Dermis microvascular lymphatic vessel endothelial cell (primary cell): ENCODE measurements around the gene IL1RL2. TPM values are rescaled to one million over a fixed set of nuclear protein-coding genes. Genes with fewer than 3 reads are reported as not detected.

Experiments used
- DNase-seq, 2 donors: peaks; one replicate each; pipeline versions ENCODE4 v3.0.0 to v3.0.0-alpha.2; 2010; ENCODE audit warnings: low read depth in 2 of 2
- total RNA-seq: library from RNA; depleted of rRNA; stranded (reverse); fragments of >200 nt; gene quantifications from 2 replicates; pipeline ENCODE4 v1.2.1, GENCODE V29; 2014

IL1RL2 gene
- total RNA-seq, 1 donor from 2014 or later: 0.13 TPM

DNA sequence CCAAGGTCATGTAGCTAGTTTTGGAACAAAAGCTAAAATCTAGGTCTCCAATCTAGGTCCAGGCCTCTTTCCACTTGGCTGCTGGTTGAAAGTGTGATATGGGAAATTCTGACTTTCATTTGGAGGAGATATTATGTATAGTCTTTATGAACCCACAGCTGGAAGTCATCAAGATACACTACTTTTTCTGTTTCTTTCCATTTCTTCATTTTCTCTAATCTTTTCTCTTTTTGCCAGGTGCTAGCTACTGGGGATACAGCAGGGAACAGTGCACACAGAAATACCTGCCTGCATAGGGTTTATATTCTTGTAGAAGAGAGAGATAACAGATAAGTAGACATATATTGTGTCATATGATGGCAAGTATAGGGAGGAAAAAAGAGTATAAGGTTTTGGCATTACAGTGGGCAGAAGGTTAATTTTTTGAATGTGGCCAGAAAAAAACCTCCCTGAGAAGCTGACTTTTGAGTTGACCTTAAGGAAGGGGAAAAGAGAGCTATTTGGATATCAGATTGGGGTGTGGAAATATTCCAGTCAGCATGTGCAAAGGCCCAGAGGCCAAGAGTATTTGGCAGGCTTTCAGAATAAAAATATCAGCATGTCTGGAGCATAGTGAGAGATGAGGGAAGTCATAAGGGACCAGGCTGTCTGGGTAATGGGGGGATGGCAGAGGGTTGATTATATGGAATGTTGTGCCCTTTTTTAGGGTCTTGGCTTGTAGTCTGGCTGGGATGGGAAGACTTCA is 28.6 kb upstream of the IL1RL2 start:
- DNase-seq: no peak

DNA sequence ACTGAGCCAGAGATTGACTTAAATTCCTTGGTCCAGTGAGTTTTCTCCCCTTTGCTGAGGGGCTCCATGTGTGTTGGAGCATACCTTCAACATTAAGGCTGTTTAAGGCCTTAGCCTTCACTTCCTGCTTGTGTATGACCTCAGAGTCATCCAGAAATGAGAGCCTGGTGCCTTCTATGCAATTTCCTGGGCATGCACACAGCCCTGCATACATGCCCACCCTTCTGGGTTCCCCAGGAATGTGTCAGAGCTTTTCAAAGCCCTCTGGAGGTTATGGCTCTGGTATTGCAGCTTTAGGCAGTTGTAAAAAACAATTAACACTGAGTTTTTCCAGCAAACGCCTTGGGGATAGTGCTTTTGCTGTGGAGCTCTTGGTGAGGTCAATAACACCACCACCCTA is 27.5 kb upstream of the IL1RL2 start:
- no peak for DNase-seq

DNA sequence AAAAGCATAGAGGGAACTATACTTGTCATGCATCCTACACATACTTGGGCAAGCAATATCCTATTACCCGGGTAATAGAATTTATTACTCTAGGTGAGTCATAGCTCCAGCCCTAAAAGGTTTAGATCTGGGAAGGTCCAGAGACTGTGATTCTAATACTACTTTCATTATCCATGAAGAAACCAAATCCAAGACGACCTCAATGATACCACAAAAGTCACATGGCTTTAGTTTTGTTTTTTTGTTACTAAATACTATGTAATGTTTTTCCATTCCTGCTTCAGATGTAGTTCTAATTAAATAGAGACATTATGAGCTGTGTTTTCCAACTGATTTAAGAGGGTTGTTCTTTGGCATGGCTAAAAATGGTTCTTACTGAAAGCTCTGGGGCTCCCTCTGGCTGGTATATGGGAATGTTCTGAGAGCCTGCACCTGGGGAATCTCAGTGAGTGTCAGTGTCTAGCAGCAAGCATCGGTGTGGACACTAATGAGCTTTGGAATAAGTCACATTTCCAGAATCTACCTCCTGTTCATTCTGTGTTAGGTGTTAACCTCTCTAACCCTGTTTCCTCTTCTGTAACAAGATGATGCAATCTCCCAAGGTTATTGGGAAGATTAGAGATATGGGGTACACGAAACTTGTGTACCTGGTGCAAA is 20.5 kb upstream of the IL1RL2 start:
- peak; percentile 52 to 58 for DNase-seq

DNA sequence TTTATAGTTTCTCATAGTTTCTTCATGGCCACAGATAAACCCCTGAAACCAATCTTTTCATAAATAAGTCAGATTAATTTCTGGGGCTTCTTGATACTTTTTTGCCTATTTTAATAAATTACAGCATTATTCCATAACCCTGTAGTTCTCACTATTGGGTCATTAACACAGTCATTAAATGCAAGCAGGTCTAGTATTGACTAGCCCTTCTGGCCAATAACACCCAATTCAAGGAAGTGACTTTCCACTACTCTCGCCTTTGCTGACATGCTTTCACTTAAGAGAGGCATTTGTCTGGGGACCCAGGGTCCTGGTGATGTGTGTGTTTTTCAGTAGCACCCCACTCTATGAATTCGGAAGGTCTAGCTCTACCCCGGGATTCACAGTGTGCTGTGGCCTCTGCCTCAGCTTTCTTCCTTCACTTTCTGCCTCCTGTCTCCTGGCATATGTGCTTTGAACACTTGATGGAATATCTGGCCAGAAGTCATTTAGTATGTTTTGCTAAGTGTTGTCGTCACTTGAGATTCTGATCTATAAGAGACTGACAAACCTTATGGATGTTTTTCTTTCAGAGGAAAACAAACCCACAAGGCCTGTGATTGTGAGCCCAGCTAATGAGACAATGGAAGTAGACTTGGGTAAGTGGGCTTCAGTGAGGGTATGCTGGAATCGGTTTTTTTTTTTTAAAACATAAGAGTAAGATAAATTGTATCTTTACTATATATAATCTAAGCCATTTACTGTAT is 18.6 kb upstream of the IL1RL2 start:
- DNase-seq: no peak

DNA sequence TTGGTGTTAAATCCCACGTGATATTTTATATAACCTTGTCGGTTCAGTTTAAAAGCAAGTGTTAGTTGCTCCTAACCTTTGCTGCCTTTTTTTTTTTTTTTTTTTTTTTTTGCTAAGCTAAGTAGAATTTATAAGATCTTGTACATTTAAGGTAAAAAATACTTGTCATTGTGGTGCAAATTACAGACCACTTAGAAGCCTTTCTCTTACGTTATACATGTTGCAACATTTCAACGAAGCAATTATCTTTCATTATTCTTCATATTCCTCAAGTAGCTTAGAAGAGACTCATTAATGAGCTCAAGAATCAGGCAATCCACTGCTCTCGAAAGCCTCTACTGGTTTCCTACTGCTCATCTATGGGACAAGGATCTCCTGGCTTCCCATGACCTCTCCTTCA is 14.9 kb upstream of the IL1RL2 start:
- no peak for DNase-seq

- no peak for DNase-seq
These were observed 14.1 kb upstream of the IL1RL2 start for GRCh38 chr2:102172745-102173144.

- DNase-seq: no peak
These were observed 10.7 kb upstream of the IL1RL2 start for GRCh38 chr2:102176172-102176571.

- no peak for DNase-seq
These were observed 8.9 kb upstream of the IL1RL2 start for GRCh38 chr2:102177814-102178478.

DNA sequence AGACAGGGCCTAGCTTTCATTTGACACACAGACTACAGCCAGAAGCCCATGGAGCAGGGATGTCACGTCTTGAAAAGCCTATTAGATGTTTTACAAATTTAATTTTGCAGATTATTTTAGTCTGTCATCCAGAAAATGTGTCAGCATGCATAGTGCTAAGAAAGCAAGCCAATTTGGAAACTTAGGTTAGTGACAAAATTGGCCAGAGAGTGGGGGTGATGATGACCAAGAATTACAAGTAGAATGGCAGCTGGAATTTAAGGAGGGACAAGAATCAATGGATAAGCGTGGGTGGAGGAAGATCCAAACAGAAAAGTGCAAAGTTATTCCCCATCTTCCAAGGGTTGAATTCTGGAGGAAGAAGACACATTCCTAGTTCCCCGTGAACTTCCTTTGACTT is 7.8 kb upstream of the IL1RL2 start:
- no peak for DNase-seq

GRCh38 chr2:102179788-102180686 is 6.8 kb upstream of the IL1RL2 start:
- no peak for DNase-seq

- no peak for DNase-seq
These were observed 6.2 kb upstream of the IL1RL2 start for GRCh38 chr2:102180687-102180999.

DNA sequence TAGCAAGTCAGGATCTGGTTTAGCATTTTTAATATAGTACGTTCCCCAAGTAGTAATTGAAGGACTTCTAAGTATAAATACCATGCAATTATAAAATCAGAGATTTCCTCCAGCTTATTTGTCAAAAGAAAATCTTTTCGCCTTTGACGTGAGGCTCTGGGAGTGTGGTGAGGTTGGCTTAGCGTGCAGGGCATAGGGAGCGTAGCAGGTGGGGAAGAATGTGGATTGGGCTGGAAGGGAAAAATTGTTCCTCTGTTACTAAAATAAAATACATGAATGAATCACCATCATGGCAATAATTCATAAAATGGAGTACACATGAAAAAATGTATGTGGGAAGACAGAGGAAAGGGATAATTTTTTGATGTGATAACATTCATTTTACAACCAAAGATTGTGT is 5.4 kb upstream of the IL1RL2 start:
- DNase-seq: no peak

- DNase-seq: no peak
These were observed 4.7 kb upstream of the IL1RL2 start for GRCh38 chr2:102181919-102182635.

DNA sequence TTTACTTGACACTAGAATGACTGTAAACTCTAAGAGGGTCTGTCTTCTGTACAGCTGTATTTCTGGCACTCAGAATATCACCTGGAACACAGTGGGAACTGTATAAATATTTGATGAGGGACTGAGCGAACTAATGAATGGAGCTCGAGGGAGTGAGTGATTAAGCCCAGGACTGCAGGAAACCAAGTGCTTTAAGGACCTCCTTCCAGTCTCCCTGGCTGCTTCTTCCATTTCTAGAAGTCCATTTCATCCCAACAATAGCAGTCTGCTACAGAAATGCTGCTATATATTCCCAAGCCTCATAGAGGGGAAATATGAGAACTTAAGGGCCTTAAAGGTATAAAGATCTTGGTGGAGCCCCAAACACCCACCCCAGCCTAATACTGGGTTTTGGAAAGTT is 2.8 kb upstream of the IL1RL2 start:
- no peak for DNase-seq

- no peak for DNase-seq
These were observed 2.3 kb upstream of the IL1RL2 start for GRCh38 chr2:102184568-102184967.

GRCh38 chr2:102185347-102185746 is 1.5 kb upstream of the IL1RL2 start:
- peak; percentile 50 to 59 for DNase-seq

GRCh38 chr2:102187496-102188150 is 800 bp downstream of the IL1RL2 start:
- peak in 1 of 2 donors; percentile 10 for DNase-seq

DNA sequence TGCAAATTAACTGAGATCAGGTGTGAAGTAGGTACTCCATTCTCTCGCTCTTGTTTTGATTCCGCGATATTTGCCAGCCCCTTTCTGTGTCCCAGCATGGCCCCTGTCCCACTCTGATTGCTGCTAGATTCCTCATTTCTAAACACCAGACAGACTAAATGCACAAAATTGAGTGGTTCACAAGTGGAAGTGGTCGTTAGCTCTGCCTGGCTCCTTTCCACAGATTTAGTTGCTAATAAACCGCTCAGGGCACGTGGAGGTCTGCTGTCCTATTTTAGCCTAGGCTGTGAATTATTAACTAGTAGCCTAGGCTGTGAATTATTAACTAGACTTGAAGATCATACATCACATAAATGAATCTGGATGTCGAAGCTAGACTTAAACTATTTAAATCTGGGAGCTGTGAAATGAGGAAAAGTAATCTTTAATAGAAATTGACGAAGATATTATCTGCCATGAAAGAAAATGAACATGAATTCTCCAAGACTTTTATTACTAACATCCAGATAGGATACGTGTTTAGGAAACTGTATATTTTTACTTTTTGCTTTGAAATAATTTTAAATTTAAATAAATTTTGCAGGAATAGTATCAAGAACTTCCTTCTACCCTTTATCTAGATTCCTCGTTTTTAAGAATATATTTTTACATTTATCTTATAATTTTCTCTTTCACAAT is 3.7 kb downstream of the IL1RL2 start:
- no peak for DNase-seq

DNA sequence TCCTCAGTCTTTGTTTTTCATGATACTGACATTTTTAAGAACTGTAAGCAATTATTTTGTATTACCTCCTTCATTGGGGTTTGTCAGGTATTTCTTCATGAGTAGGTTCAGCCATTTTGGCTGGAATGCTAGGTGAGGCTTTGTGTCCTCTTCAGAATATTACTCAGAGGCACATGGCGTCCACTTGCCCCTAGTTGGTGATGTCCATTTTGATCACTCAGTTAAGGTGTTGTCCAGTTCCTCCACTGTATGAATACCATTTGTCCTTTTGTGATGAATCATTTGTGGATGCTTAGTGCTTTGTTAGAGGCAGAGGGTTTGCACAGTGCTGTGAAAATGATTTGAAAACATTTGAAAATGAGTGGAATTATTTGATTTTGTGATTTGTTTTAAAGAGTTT is 4.7 kb downstream of the IL1RL2 start:
- no peak for DNase-seq
